ENCODE measurements around the gene SNED1.

DNA sequence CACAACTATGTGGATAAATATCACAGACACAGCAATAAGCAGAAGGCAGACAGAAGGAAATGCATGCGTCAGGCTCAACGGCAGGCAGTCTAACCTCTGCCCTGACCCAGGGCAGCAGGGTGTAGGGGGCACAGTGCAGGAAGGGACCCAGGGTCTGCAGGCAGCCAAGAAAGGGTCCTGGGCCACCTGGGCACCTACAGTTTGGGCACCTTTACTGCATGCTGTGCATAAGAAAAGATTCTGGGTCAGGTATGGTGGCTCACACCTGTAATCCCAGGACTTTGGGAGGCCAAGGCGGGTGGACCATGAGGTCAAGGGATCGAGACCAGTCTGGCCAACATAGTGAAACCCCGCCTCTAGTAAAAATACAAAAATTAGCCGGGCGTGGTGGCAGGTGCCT lies 133.1 kb downstream of the SNED1 start:
- TF ChIP-seq EZH2 (IDR thresholded peaks at IDR 0.05; ENCODE audit: insufficient read depth, poor library complexity, severe bottlenecking) (no peak), EZH2phosphoT487 (IDR thresholded peaks at IDR 0.05; ENCODE audit: insufficient read depth, low read depth) (no peak)

Data from GM23248 (cell line).